CD8-positive, alpha-beta memory T cell (primary cell): ENCODE results near the gene CRISP3. TPM values are rescaled to one million over a fixed set of nuclear protein-coding genes. Genes with fewer than 3 reads are reported as not detected.

Experiments used
- CTCF ChIA-PET: fragments of 350-600 bp; sonication (Branson Sonifier 250); formaldehyde crosslinking; loops from one replicate; lab custom pipeline; 2021; ENCODE audit warnings: antibody characterized with exemption; lab: Charles Lee
- POLR2A ChIA-PET: fragments of 350-600 bp; sonication (Branson Sonifier 250); formaldehyde crosslinking; loops from one replicate; lab custom pipeline; 2021; ENCODE audit warnings: antibody characterized with exemption; lab: Charles Lee
- DNase-seq, 5 donors: peaks; one replicate each; pipeline versions ENCODE4 v3.0.0 to v3.0.0-alpha.2; 2020 to 2022; ENCODE audit warnings: mixed read lengths in 1 of 5
- H3K27ac ChIP-seq: one replicate; pipeline ENCODE4 v1.7.0; 2013; ENCODE audit warnings: low read depth, mild to moderate bottlenecking, low read length, moderate library complexity
- H3K27me3 ChIP-seq: 2 replicates; pipeline ENCODE4 v1.7.0; 2013; ENCODE audit warnings: low read length, mild to moderate bottlenecking; ENCODE audit not compliant: insufficient read depth, poor library complexity, severe bottlenecking
- H3K36me3 ChIP-seq: 2 replicates; pipeline ENCODE4 v1.7.0; 2013; ENCODE audit warnings: mild to moderate bottlenecking, low read length, moderate library complexity; ENCODE audit not compliant: insufficient read depth
- H3K4me1 ChIP-seq: 2 replicates; pipeline ENCODE4 v1.7.0; 2013; ENCODE audit warnings: mild to moderate bottlenecking, low read length, moderate library complexity; ENCODE audit not compliant: insufficient read depth
- H3K4me3 ChIP-seq: 2 replicates; pipeline ENCODE4 v1.7.0; 2013; ENCODE audit warnings: mild to moderate bottlenecking, low read length
- H3K9me3 ChIP-seq: 2 replicates; pipeline ENCODE4 v1.7.0; 2013; ENCODE audit warnings: mild to moderate bottlenecking, low read length
- H3K27ac Mint-ChIP-seq, 8 donors: one replicate each; pipeline ENCODE4 v1.8.0; 2020 to 2021; ENCODE audit warnings: mixed read lengths in 8 of 8, mild to moderate bottlenecking in 6 of 8, inconsistent platforms in 3 of 8, moderate library complexity in 3 of 8
- H3K27me3 Mint-ChIP-seq, 2 donors: one replicate each; pipeline ENCODE4 v1.8.0; 2020 to 2021; ENCODE audit warnings: mixed read lengths in 2 of 2, mild to moderate bottlenecking in 1 of 2, moderate library complexity in 1 of 2
- H3K36me3 Mint-ChIP-seq, 3 donors: one replicate each; pipeline ENCODE4 v1.8.0; 2020 to 2021; ENCODE audit warnings: mixed read lengths in 3 of 3, inconsistent platforms in 1 of 3, mild to moderate bottlenecking in 1 of 3
- H3K4me1 Mint-ChIP-seq, 3 donors: one replicate each; pipeline ENCODE4 v1.8.0; 2020 to 2021; ENCODE audit warnings: mixed read lengths in 3 of 3, inconsistent platforms in 1 of 3, mild to moderate bottlenecking in 1 of 3
- H3K4me3 Mint-ChIP-seq, 7 donors: one replicate each; pipeline ENCODE4 v1.8.0; 2020 to 2021; ENCODE audit warnings: mixed read lengths in 7 of 7, mild to moderate bottlenecking in 6 of 7, moderate library complexity in 4 of 7, inconsistent platforms in 2 of 7
- H3K9me3 Mint-ChIP-seq, 5 donors: one replicate each; pipeline ENCODE4 v1.8.0; 2020 to 2022; ENCODE audit warnings: mixed read lengths in 5 of 5, mild to moderate bottlenecking in 3 of 5, moderate library complexity in 2 of 5, inconsistent platforms in 1 of 5
- polyA plus RNA-seq: library from polyadenylated mRNA; unstranded; fragments of 300-500 nt; fragmentation: Illumina TruSeq; gene quantifications from one replicate; pipeline ENCODE4 v1.2.3, GENCODE V29; 2021
- total RNA-seq, 2 experiments: library from RNA; stranded (reverse); gene quantifications; one replicate each; pipeline ENCODE4 v1.2.3, GENCODE V29; 2021

The CRISP3 gene, protein sequence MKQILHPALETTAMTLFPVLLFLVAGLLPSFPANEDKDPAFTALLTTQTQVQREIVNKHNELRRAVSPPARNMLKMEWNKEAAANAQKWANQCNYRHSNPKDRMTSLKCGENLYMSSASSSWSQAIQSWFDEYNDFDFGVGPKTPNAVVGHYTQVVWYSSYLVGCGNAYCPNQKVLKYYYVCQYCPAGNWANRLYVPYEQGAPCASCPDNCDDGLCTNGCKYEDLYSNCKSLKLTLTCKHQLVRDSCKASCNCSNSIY
- total RNA-seq (not detected), polyA plus RNA-seq (not detected)

GRCh38 chr6:49744259-49744658 is at the start of gene CRISP3:
Gene CRISP3, minus strand, starts transcription at chr6:49744388. Its CDS starts 21 bp downstream, at chr6:49744367.
- CTCF ChIA-PET: no interaction called here
- POLR2A ChIA-PET: no interaction called here
- DNase-seq: no peak

GRCh38 chr6:49790341-49790740 is 46.2 kb upstream of the CRISP3 start:
- no peaks in the 10 kb centered on the region for H3K27me3 ChIP-seq
- no peaks in the 10 kb centered on the region for H3K4me1 Mint-ChIP-seq
- CTCF ChIA-PET: no interaction called here

More at GRCh38 chr6:49744259-49744658, at the start of gene CRISP3:
- H3K4me3 Mint-ChIP-seq: no peak within 1 kb of the TSS
- Histone ChIP-seq H3K4me3 (no peak within 1 kb of the TSS), H3K9me3 (no peaks in the 10 kb centered on the region), H3K36me3 (no peaks in the 10 kb centered on the region), H3K27ac (no peak within 1 kb of the TSS), H3K27me3 (no peaks in the 10 kb centered on the region), H3K4me1 (no peaks in the 10 kb centered on the region)
- peaks cover 0 to 6% (median 2%) of the 10 kb centered on the region in 5 donors for H3K9me3 Mint-ChIP-seq
- no peak within 1 kb of the TSS for H3K27ac Mint-ChIP-seq
- H3K27me3 Mint-ChIP-seq: no peaks in the 10 kb centered on the region
- H3K4me1 Mint-ChIP-seq: no peaks in the 10 kb centered on the region
- no peaks in the 10 kb centered on the region for H3K36me3 Mint-ChIP-seq

GRCh38 chr6:49787176-49787575 is 43.0 kb upstream of the CRISP3 start, which contains the start of gene PGK2:
Gene PGK2, minus strand, starts transcription at chr6:49787285. Its CDS starts 98 bp downstream, at chr6:49787187.
- DNase-seq: no peak
- Mint-ChIP-seq H3K4me3 (no peak within 1 kb of the TSS), H3K27me3 (no peaks in the 10 kb centered on the region), H3K36me3 (no peaks in the 10 kb centered on the region), H3K9me3 (peaks cover 0 to 17% (median 3%) of the 10 kb centered on the region in 5 donors), H3K27ac (no peak within 1 kb of the TSS), H3K4me1 (no peaks in the 10 kb centered on the region)
- no peaks in the 10 kb centered on the region for H3K27me3 ChIP-seq
- H3K36me3 ChIP-seq: no peaks in the 10 kb centered on the region
- no peaks in the 10 kb centered on the region for H3K9me3 ChIP-seq
- no peak within 1 kb of the TSS for H3K4me3 ChIP-seq
- H3K27ac ChIP-seq: no peak within 1 kb of the TSS
- CTCF ChIA-PET: no interaction called here
- no peaks in the 10 kb centered on the region for H3K4me1 ChIP-seq
- POLR2A ChIA-PET: no interaction called here

More at GRCh38 chr6:49790341-49790740, 46.2 kb upstream of the CRISP3 start:
- Histone ChIP-seq H3K4me1 (no peaks in the 10 kb centered on the region), H3K36me3 (no peaks in the 10 kb centered on the region), H3K9me3 (no peaks in the 10 kb centered on the region), H3K27ac (no peak overlapping the region), H3K4me3 (no peak overlapping the region)
- POLR2A ChIA-PET: no interaction called here
- H3K27me3 Mint-ChIP-seq: no peaks in the 10 kb centered on the region
- H3K4me3 Mint-ChIP-seq: no peak overlapping the region
- H3K36me3 Mint-ChIP-seq: no peaks in the 10 kb centered on the region
- no peak for DNase-seq
- H3K9me3 Mint-ChIP-seq: peaks cover 0 to 6% (median 2%) of the 10 kb centered on the region in 5 donors
- no peak overlapping the region for H3K27ac Mint-ChIP-seq

- Mint-ChIP-seq H3K36me3 (no peaks in the 10 kb centered on the region), H3K4me3 (no peak overlapping the region), H3K27ac (no peak overlapping the region), H3K4me1 (no peaks in the 10 kb centered on the region), H3K9me3 (peaks cover 0 to 20% (median 3%) of the 10 kb centered on the region in 5 donors), H3K27me3 (no peaks in the 10 kb centered on the region)
- CTCF ChIA-PET: no interaction called here
- H3K4me3 ChIP-seq: no peak overlapping the region
- H3K27ac ChIP-seq: no peak overlapping the region
- no peaks in the 10 kb centered on the region for H3K9me3 ChIP-seq
- DNase-seq: no peak
- H3K4me1 ChIP-seq: no peaks in the 10 kb centered on the region
- no peaks in the 10 kb centered on the region for H3K27me3 ChIP-seq
- POLR2A ChIA-PET: no interaction called here
- no peaks in the 10 kb centered on the region for H3K36me3 ChIP-seq
Measured at GRCh38 chr6:49784272-49784671, 40.1 kb upstream of the CRISP3 start.

DNA sequence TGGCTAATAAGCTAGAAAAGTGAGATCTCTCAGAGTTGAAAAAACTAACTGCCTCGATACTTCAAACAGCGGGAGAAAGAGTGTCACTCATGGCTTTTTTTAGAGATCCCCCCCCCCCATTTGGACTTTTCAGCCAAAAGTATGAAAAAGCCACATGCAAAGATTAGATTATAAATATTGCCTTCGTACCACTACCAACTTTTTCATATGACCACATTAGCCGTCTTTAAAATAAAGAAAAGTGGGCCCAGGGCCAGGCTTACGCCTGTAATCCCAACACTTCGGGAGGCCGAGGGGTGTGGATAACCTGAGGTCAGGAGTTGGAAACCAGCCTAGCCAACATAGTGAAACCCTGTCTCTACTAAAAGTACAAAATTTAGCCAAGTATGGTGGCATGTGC is 38.5 kb upstream of the CRISP3 start:
- H3K36me3 ChIP-seq: no peaks in the 10 kb centered on the region
- no peak overlapping the region for H3K4me3 Mint-ChIP-seq
- H3K4me1 ChIP-seq: no peaks in the 10 kb centered on the region
- no peak for DNase-seq
- H3K9me3 Mint-ChIP-seq: peaks cover 0 to 22% (median 2%) of the 10 kb centered on the region in 5 donors
- ChIA-PET POLR2A (no interaction called here), CTCF (no interaction called here)
- H3K9me3 ChIP-seq: no peaks in the 10 kb centered on the region
- H3K27me3 Mint-ChIP-seq: no peaks in the 10 kb centered on the region
- no peaks in the 10 kb centered on the region for H3K27me3 ChIP-seq
- no peaks in the 10 kb centered on the region for H3K4me1 Mint-ChIP-seq
- no peak overlapping the region for H3K4me3 ChIP-seq
- H3K27ac Mint-ChIP-seq: no peak overlapping the region
- H3K27ac ChIP-seq: peak overlapping the region; percentile 33
- no peaks in the 10 kb centered on the region for H3K36me3 Mint-ChIP-seq

DNA sequence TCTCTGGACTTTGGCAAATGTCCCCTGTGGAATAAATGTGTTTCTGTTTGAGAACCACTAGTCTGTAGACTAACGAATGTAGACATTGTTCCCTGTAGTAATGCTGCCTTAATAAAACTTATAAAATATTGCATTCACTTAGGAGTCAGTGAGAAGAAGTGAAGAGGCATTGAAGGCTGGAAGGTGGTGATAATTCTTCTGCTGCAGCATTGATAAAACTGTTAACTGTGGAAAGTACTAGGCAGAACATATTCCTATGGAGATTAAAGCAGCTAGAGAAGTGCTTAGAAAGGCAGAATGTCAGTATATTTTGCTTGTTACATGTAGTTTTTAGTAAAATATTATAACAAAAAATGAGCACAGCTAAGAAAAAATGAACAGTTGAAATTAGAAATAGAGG is 38.1 kb upstream of the CRISP3 start:
- Histone ChIP-seq H3K36me3 (no peaks in the 10 kb centered on the region), H3K27me3 (no peaks in the 10 kb centered on the region), H3K4me3 (no peak overlapping the region), H3K9me3 (no peaks in the 10 kb centered on the region), H3K4me1 (no peaks in the 10 kb centered on the region), H3K27ac (peak overlapping the region; percentile 33)
- CTCF ChIA-PET: no interaction called here
- Mint-ChIP-seq H3K4me3 (no peak overlapping the region), H3K36me3 (no peaks in the 10 kb centered on the region), H3K9me3 (peaks cover 0 to 20% (median 0%) of the 10 kb centered on the region in 5 donors), H3K27ac (no peak overlapping the region), H3K4me1 (no peaks in the 10 kb centered on the region), H3K27me3 (no peaks in the 10 kb centered on the region)
- POLR2A ChIA-PET: no interaction called here
- DNase-seq: no peak

DNA sequence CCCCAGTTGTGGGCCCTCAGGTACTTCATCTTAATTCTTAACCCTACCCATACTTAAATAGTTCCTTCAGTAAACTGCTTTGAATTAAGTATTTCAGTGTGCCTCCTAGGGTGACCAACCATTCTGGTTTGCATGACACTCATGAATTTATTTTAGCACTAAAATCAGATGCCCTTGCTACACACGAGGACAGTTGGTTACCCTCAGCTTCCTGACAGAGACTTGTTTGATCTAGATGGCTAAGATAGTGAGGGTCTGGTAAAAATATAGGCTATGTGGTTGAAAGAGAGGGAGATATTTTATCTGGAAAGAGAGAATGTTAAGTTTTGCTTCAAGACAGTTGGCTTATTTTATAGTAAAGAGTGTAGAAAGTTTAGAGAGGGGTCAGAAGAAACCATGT is 32.3 kb upstream of the CRISP3 start:
- ChIA-PET POLR2A (no interaction called here), CTCF (no interaction called here)
- no peaks in the 10 kb centered on the region for H3K36me3 Mint-ChIP-seq
- H3K27me3 Mint-ChIP-seq: no peaks in the 10 kb centered on the region
- Histone ChIP-seq H3K27ac (no peak overlapping the region), H3K9me3 (no peaks in the 10 kb centered on the region), H3K4me1 (no peaks in the 10 kb centered on the region), H3K27me3 (no peaks in the 10 kb centered on the region), H3K4me3 (no peak overlapping the region), H3K36me3 (no peaks in the 10 kb centered on the region)
- peak overlapping the region in 1 of 8 donors; percentile 60 for H3K27ac Mint-ChIP-seq
- no peaks in the 10 kb centered on the region for H3K4me1 Mint-ChIP-seq
- H3K4me3 Mint-ChIP-seq: no peak overlapping the region
- peaks cover 0 to 20% (median 6%) of the 10 kb centered on the region in 5 donors for H3K9me3 Mint-ChIP-seq
- no peak for DNase-seq

GRCh38 chr6:49775043-49775442 is 30.9 kb upstream of the CRISP3 start:
- Histone ChIP-seq H3K27me3 (no peaks in the 10 kb centered on the region), H3K4me1 (no peaks in the 10 kb centered on the region), H3K4me3 (no peak overlapping the region), H3K9me3 (no peaks in the 10 kb centered on the region), H3K27ac (no peak overlapping the region), H3K36me3 (no peaks in the 10 kb centered on the region)
- H3K9me3 Mint-ChIP-seq: peaks cover 0 to 20% (median 6%) of the 10 kb centered on the region in 5 donors
- no peaks in the 10 kb centered on the region for H3K36me3 Mint-ChIP-seq
- no peaks in the 10 kb centered on the region for H3K27me3 Mint-ChIP-seq
- ChIA-PET POLR2A (no interaction called here), CTCF (no interaction called here)
- no peak overlapping the region for H3K4me3 Mint-ChIP-seq
- DNase-seq: no peak
- H3K27ac Mint-ChIP-seq: no peak overlapping the region
- H3K4me1 Mint-ChIP-seq: no peaks in the 10 kb centered on the region
